H1 (cell line): ENCODE measurements around the gene RUBCN. TPM values are rescaled to one million over a fixed set of nuclear protein-coding genes. Genes with fewer than 3 reads are reported as not detected.
A peak's percentile ranks its signal among the peaks of the same experiment; 100 is the strongest.

Experiments
- CTCF ChIA-PET: fragments of 300-600 bp; sonication (Branson Sonifier 250); formaldehyde crosslinking; loops from one replicate; lab custom pipeline; 2021; ENCODE audit not compliant: partially characterized antibody; lab: Charles Lee
- POLR2A ChIA-PET: fragments of 300-600 bp; sonication (Branson Sonifier 250); formaldehyde crosslinking; loops from one replicate; lab custom pipeline; 2021; ENCODE audit warnings: inconsistent platforms; ENCODE audit not compliant: partially characterized antibody; lab: Charles Lee
- DNase-seq, 2 experiments: peaks; one replicate each; pipeline versions ENCODE4 v3.0.0 to v3.0.0-alpha.2; 2010 to 2022; ENCODE audit warnings: low spot score in 2 of 2, low read depth in 1 of 2, mixed read lengths in 1 of 2
- FAIRE-seq: peaks from 2 replicates; lab custom pipeline; 2011; peaks lifted over from hg19 to GRCh38; lab: Jason Lieb, UNC
- H2AFZ ChIP-seq: 2 replicates; pipeline ENCODE4 v1.8.1; 2012; ENCODE audit warnings: low read length, inconsistent platforms
- H2AK5ac ChIP-seq: 2 replicates; pipeline ENCODE4 v1.6.1; 2013; ENCODE audit warnings: low read depth, low read length
- H2BK120ac ChIP-seq: replicated peaks from 2 replicates; pipeline ENCODE3; 2013; ENCODE audit warnings: low read depth, low read length, inconsistent platforms
- H2BK12ac ChIP-seq: 2 replicates; pipeline ENCODE4 v1.6.1; 2013; ENCODE audit warnings: low read depth, low read length
- H2BK15ac ChIP-seq: 2 replicates; pipeline ENCODE4 v1.6.1; 2013; ENCODE audit warnings: low read length
- H2BK20ac ChIP-seq: 2 replicates; pipeline ENCODE4 v1.6.1; 2013; ENCODE audit warnings: low read length
- H2BK5ac ChIP-seq: 2 replicates; pipeline ENCODE4 v1.6.1; 2013; ENCODE audit warnings: low read depth, low read length
- H3K14ac ChIP-seq: 2 replicates; pipeline ENCODE4 v1.6.1; 2013; ENCODE audit warnings: inconsistent platforms; ENCODE audit not compliant: insufficient read length
- H3K18ac ChIP-seq: 2 replicates; pipeline ENCODE4 v1.6.1; 2013; ENCODE audit warnings: low read length; ENCODE audit errors: extremely low read depth
- H3K23ac ChIP-seq: 2 replicates; pipeline ENCODE4 v1.6.1; 2013; ENCODE audit warnings: inconsistent platforms; ENCODE audit not compliant: insufficient read length
- H3K23me2 ChIP-seq: 2 replicates; pipeline ENCODE4 v1.6.1; 2013; ENCODE audit warnings: low read depth, low read length
- H3K27ac ChIP-seq: 2 replicates; pipeline ENCODE4 v1.6.1; 2011; ENCODE audit warnings: low read depth, low read length, inconsistent platforms
- H3K27me3 ChIP-seq, 4 experiments: replicated peaks in 1 of 4; 1 replicate in 1 of 4; 2 replicates in 3 of 4; pipeline versions ENCODE4 v1.6.1 to v1.8.1; 2011 to 2013; ENCODE audit warnings: low read length in 3 of 4, mild to moderate bottlenecking in 3 of 4, inconsistent platforms in 2 of 4, mixed read lengths in 2 of 4, moderate library complexity in 1 of 4; ENCODE audit not compliant: control insufficient read depth in 3 of 4, insufficient read depth in 3 of 4; ENCODE audit errors: extremely low read depth in 1 of 4
- H3K36me3 ChIP-seq, 4 experiments: 2 replicates each; pipeline versions ENCODE4 v1.6.1 to v1.8.1; 2011 to 2013; ENCODE audit warnings: mild to moderate bottlenecking in 4 of 4, low read length in 3 of 4, moderate library complexity in 2 of 4, control low read depth in 1 of 4, inconsistent platforms in 1 of 4; ENCODE audit not compliant: insufficient read depth in 4 of 4, control insufficient read depth in 2 of 4
- H3K4ac ChIP-seq: replicated peaks from 2 replicates; pipeline ENCODE3; 2013; ENCODE audit warnings: low read length, low read depth, mixed read lengths, inconsistent platforms; ENCODE audit not compliant: insufficient read length
- H3K4me1 ChIP-seq, 4 experiments: replicated peaks in 1 of 4; 1 replicate in 1 of 4; 2 replicates in 3 of 4; pipeline versions ENCODE4 v1.6.1 to v1.8.1; 2011 to 2013; ENCODE audit warnings: low read length in 3 of 4, inconsistent platforms in 2 of 4, mixed read lengths in 1 of 4; ENCODE audit not compliant: insufficient read depth in 4 of 4, control insufficient read depth in 3 of 4
- H3K4me2 ChIP-seq, 2 experiments: 2 replicates each; pipeline versions ENCODE4 v1.6.1 to v1.8.1; 2011 to 2013; ENCODE audit warnings: low read depth in 2 of 2, low read length in 2 of 2, control low read depth in 1 of 2, inconsistent platforms in 1 of 2, mild to moderate bottlenecking in 1 of 2; ENCODE audit not compliant: insufficient read depth in 1 of 2
- H3K4me3 ChIP-seq, 4 experiments: fragments of 200-600, 300-600 bp in 1 of 4; sonication (generic), shearing (Covaris generic), sonication (Bioruptor Twin) in 1 of 4; 2 replicates each; pipeline versions ENCODE4 v1.5.1 to v1.8.1; 2011 to 2016; ENCODE audit warnings: low read length in 4 of 4, low read depth in 3 of 4, control low read depth in 2 of 4, inconsistent platforms in 2 of 4, mild to moderate bottlenecking in 2 of 4, mixed read lengths in 1 of 4, moderate library complexity in 1 of 4; ENCODE audit not compliant: insufficient read depth in 2 of 4; ENCODE audit errors: extremely low read depth in 1 of 4
- H3K56ac ChIP-seq: replicated peaks from 2 replicates; pipeline ENCODE3; 2013; ENCODE audit warnings: low read depth, mild to moderate bottlenecking, mixed read lengths, low read length, inconsistent platforms; ENCODE audit not compliant: insufficient read length
- H3K79me1 ChIP-seq: 2 replicates; pipeline ENCODE4 v1.6.1; 2013; ENCODE audit warnings: low read depth, low read length, control low read depth
- H3K79me2 ChIP-seq, 2 experiments: 2 replicates each; pipeline versions ENCODE4 v1.6.1 to v1.8.1; 2012 to 2013; ENCODE audit warnings: low read length in 2 of 2, mild to moderate bottlenecking in 2 of 2, inconsistent platforms in 1 of 2; ENCODE audit not compliant: insufficient read depth in 2 of 2, control insufficient read depth in 1 of 2
- H3K9ac ChIP-seq, 4 experiments: replicated peaks in 1 of 4; 1 replicate in 1 of 4; 2 replicates in 3 of 4; pipeline versions ENCODE4 v1.6.1 to v1.8.1; 2011 to 2013; ENCODE audit warnings: low read depth in 3 of 4, low read length in 3 of 4, control low read depth in 2 of 4, mild to moderate bottlenecking in 2 of 4, moderate library complexity in 2 of 4, inconsistent platforms in 1 of 4; ENCODE audit errors: extremely low read depth in 1 of 4
- H3K9me3 ChIP-seq, 2 experiments: 2 replicates each; pipeline versions ENCODE4 v1.6.1 to v1.8.1; 2012 to 2013; ENCODE audit warnings: mild to moderate bottlenecking in 2 of 2, moderate library complexity in 2 of 2, control low read depth in 1 of 2, inconsistent platforms in 1 of 2, low read depth in 1 of 2, low read length in 1 of 2, mixed read lengths in 1 of 2; ENCODE audit not compliant: insufficient read depth in 2 of 2
- H4K20me1 ChIP-seq, 2 experiments: replicated peaks in 1 of 2; 2 replicates each; pipeline versions ENCODE3 to v1.8.1; 2011 to 2013; ENCODE audit warnings: inconsistent platforms in 2 of 2, low read length in 2 of 2, mild to moderate bottlenecking in 1 of 2; ENCODE audit not compliant: insufficient read depth in 2 of 2, control insufficient read depth in 1 of 2
- H4K5ac ChIP-seq: 2 replicates; pipeline ENCODE4 v1.6.1; 2013; ENCODE audit warnings: low read length, low read depth, mixed read lengths, inconsistent platforms; ENCODE audit not compliant: insufficient read length
- H4K8ac ChIP-seq: 2 replicates; pipeline ENCODE4 v1.8.0; 2013; ENCODE audit warnings: mild to moderate bottlenecking, moderate library complexity, low read length, inconsistent platforms; ENCODE audit not compliant: insufficient read depth; ENCODE audit errors: extremely low read depth
- H4K91ac ChIP-seq: replicated peaks from 2 replicates; pipeline ENCODE3; 2013; ENCODE audit warnings: low read length, mixed read lengths, inconsistent platforms; ENCODE audit not compliant: insufficient read length
- CBX5 ChIP-seq: fragments of 300-800, 300-1000 bp; sonication (generic); IDR thresholded peaks from 2 replicates; pipeline ENCODE4 v1.7.1; 2016; ENCODE audit warnings: antibody characterized with exemption, low read length, low read depth
- EZH2 ChIP-seq: fragments of 200-600 bp; sonication (generic); IDR thresholded peaks from 2 replicates; pipeline ENCODE4 v1.7.1; 2012; ENCODE audit warnings: low read depth, mild to moderate bottlenecking, moderate library complexity, low read length, inconsistent platforms; ENCODE audit not compliant: severe bottlenecking
- HDAC2 ChIP-seq, 2 experiments: fragments of 300-600 bp in 1 of 2; sonication (generic) in 1 of 2; IDR thresholded peaks; 2 replicates each; pipeline ENCODE4 v1.6.1; 2011 to 2012; ENCODE audit warnings: low read depth in 2 of 2, low read length in 2 of 2, mild to moderate bottlenecking in 2 of 2, moderate library complexity in 2 of 2, borderline replicate concordance in 1 of 2, inconsistent platforms in 1 of 2
- NANOG ChIP-seq: IDR thresholded peaks from 2 replicates; pipeline ENCODE4 v1.6.1; 2011; ENCODE audit warnings: low read length, low read depth, mild to moderate bottlenecking, inconsistent platforms; ENCODE audit not compliant: insufficient read depth, poor library complexity, severe bottlenecking
- WGBS, 2 experiments: shearing (Covaris generic) in 1 of 2; methylation state at CpG; one replicate each; pipeline versions ENCODE4 v1.1.6 to v1.1.7; 2013 to 2015; ENCODE audit warnings: low lambda C conversion rate in 2 of 2, mixed read lengths in 2 of 2, inconsistent platforms in 1 of 2, low coverage in 1 of 2, missing lambda C conversion rate in 1 of 2; ENCODE audit not compliant: insufficient replicate concordance in 2 of 2, insufficient coverage in 1 of 2, insufficient read length in 1 of 2; ENCODE audit errors: extremely low coverage in 1 of 2, missing lambda C conversion rate in 1 of 2; 5-methylcytosine and 5-hydroxymethylcytosine counted together
- polyA plus RNA-seq, 7 experiments: library from polyadenylated mRNA; depleted of rRNA in 3 of 7; stranded (reverse) in 5 of 7; unstranded in 2 of 7; fragments of >200 nt in 5 of 7; fragments of 200-250 nt in 2 of 7; gene quantifications; 1 replicate in 5 of 7; 2 replicates in 1 of 7; 4 replicates in 1 of 7; pipeline versions ENCODE4 v1.2.1 to v1.2.3, GENCODE V29; 2011 to 2013; ENCODE audit warnings: missing spikeins in 2 of 7, mixed read lengths in 2 of 7
- total RNA-seq: library from RNA; stranded (reverse); fragmentation: NEBNext Ultra II Directional; extraction: Animal tissue kit (Norgen Biotek cat#: 25700); gene quantifications from 2 replicates; pipeline ENCODE4 v1.2.1, GENCODE V29; 2021
- TF ChIP-seq, protein P1 (sequence below): IDR thresholded peaks from 2 replicates; pipeline ENCODE4 v1.6.1; 2011; ENCODE audit warnings: low read depth, mild to moderate bottlenecking, low read length; ENCODE audit not compliant: insufficient read depth

Gene RUBCN
- total and polyA plus RNA-seq, 2 of the 8 experiments (the other 6 are each of a cell fraction or from before 2014, with no cell fraction given) = 9.3 to 21.9 TPM

DNA sequence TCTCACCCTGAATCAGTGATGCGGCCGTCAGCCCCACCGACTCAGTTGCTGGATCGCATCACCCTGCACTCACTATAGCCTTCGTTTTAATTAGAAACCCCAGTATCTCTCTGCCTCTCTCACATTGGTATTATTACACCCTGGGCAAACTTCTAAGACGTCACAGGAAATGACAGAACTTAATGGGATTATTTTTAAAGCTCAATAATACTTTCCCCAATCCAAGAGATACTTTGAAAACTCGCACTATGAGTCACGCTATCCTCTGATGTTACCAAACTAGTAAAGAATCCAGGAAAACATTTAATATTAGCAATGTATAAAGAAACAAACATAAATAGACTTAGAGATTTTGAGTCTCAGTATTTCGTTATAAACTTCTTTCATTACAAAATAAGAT is 36.6 kb downstream of the RUBCN start:
- H4K5ac ChIP-seq = no peak overlapping the region
- no peak overlapping the region for H2BK15ac ChIP-seq
- WGBS, 2 experiments = 93% methylated on average over 9 of the region's 9 CpGs; no CpG with 5 or more reads in 1 of the 2 experiments
- DNase-seq (no peak), FAIRE-seq (no peak)
- ChIA-PET POLR2A (no interaction called here), CTCF (interaction anchor here (0.6 to 1.9 kb wide), 2 partner anchors 18 to 199 kb away, joined by 3 to 6 read pairs; no protein-coding TSS in a partner anchor)
- no peaks in the 10 kb centered on the region for H3K79me2 ChIP-seq
- H3K27me3 ChIP-seq = no peaks in the 10 kb centered on the region; a peak in 1 of 7 replicates
- no peak overlapping the region for H3K56ac ChIP-seq
- no peak for TF ChIP-seq NANOG
- TF ChIP-seq, protein P1, sequence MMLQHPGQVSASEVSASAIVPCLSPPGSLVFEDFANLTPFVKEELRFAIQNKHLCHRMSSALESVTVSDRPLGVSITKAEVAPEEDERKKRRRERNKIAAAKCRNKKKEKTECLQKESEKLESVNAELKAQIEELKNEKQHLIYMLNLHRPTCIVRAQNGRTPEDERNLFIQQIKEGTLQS = no peak
- TF ChIP-seq EZH2 = no peak
- TF ChIP-seq HDAC2 (IDR thresholded peaks at IDR 0.05; ENCODE audit: borderline replicate concordance in 1 of 2, low read depth in 2 of 2, low read length in 2 of 2) = no peak
- TF ChIP-seq CBX5 = no peak
- H2BK12ac ChIP-seq = no peak overlapping the region
- no peak overlapping the region for H2BK5ac ChIP-seq
- H3K4me3 ChIP-seq = no peak overlapping the region
- peaks cover 4 to 21% (median 14%) of the 10 kb centered on the region in 4 experiments; a peak in 6 of 8 replicates for H3K36me3 ChIP-seq
- no peak overlapping the region for H3K18ac ChIP-seq
- H3K4me2 ChIP-seq = no peak overlapping the region
- H4K8ac ChIP-seq = peak overlapping the region; percentile 5; the same call in 1 of the 2 replicates
- no peaks in the 10 kb centered on the region; the same call in 1 of the 2 replicates for H3K23me2 ChIP-seq
- H2BK20ac ChIP-seq = no peak overlapping the region
- H4K20me1 ChIP-seq = no peaks in the 10 kb centered on the region
- H3K4me1 ChIP-seq = no peaks in the 10 kb centered on the region
- H3K79me1 ChIP-seq = no peaks in the 10 kb centered on the region
- H2AFZ ChIP-seq = no peak overlapping the region
- no peak overlapping the region for H3K27ac ChIP-seq
- no peak overlapping the region for H2AK5ac ChIP-seq
- H3K4ac ChIP-seq = no peak overlapping the region
- no peak overlapping the region for H3K9ac ChIP-seq
- no peak overlapping the region for H3K14ac ChIP-seq
- no peak overlapping the region for H3K23ac ChIP-seq
- no peak overlapping the region for H4K91ac ChIP-seq
- H2BK120ac ChIP-seq = no peak overlapping the region
- H3K9me3 ChIP-seq = no peaks in the 10 kb centered on the region
